ENCODE results near the gene HIC1. TPM values are rescaled to one million over a fixed set of nuclear protein-coding genes. Genes with fewer than 3 reads are reported as not detected.

HIC1 gene
- polyA plus RNA-seq, 1 donor: 15.9 TPM

DNA sequence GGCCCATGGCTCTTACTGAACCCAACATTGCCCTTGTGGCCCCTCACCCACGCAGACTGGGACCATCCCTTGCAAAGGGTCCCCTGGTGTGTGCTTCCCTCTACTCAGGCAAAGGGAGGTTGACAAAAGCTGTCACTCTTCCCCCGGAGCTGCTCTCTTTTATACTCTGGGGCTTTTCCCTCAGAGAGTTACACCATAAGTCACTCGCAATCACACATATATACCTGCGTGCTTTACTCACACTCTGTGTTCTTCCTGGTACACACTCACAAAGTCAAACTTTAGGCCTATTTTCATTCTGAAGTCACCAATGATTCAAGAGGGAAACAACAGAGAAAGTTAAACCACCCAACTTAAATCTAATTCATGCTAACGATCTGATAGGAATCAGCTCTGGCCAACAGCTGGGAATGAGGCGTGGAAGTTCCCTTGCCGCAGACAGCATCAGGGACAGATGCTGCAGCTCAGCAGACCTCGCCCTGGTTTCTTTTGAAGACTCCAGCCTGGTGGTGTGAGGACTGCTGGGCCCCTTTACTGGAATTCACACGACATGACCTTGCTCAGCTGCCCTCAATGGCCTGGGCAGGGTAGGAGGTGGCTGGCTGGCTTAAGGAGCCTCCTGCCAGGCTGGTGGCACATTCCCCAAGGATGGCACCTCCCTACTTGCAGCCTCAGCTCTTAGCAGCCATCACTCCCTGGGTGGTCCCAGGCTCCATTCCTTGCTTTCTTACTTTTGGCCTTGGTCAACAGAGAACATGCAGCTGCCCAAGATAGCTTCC lies 27.3 kb downstream of the HIC1 start:
- WGBS (ENCODE audit: insufficient coverage, low lambda C conversion rate): no CpG with 5 or more reads among the region's 9 CpGs
- peak in 1 of 2 donors; percentile 44 for DNase-seq
- Histone ChIP-seq H3K4me3 (ENCODE audit: low read length) (no peak overlapping the region), H3K27me3 (ENCODE audit: control insufficient read depth, insufficient read depth, low read length) (no peaks in the 10 kb centered on the region), H3K9me3 (ENCODE audit: control insufficient read depth, low read depth, low read length) (no peaks in the 10 kb centered on the region), H3K4me1 (ENCODE audit: control insufficient read depth, insufficient read depth, low read length) (peaks cover 54% of the 10 kb centered on the region), H3K27ac (ENCODE audit: low read length) (peak overlapping the region; percentile 94), H3K36me3 (ENCODE audit: control insufficient read depth, insufficient read depth, low read length) (peaks cover 29% of the 10 kb centered on the region)

DNA sequence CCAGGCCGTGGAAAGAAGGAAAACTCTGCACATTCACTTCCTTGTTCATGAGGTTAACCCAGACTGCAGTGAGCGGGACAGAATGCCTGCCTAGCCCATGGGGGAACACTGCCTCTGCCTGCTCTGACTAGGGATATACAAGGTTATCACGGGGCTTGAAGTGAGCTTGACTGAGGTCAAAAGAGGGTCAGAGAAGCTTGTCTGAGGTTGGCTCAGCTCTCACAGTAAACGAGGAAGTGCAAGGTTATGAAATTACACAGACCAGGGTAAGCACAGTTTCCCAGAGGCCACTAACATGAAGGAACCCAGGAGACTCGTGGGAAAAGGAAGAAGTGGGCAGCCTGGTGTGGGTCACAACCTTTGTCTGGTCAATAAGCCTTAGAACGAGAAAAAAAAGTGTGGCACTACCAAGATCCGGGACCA lies 28.7 kb downstream of the HIC1 start:
- Histone ChIP-seq H3K27ac (ENCODE audit: low read length) (peak overlapping the region; percentile 94), H3K36me3 (ENCODE audit: control insufficient read depth, insufficient read depth, low read length) (peaks cover 20% of the 10 kb centered on the region), H3K4me1 (ENCODE audit: control insufficient read depth, insufficient read depth, low read length) (peaks cover 59% of the 10 kb centered on the region), H3K9me3 (ENCODE audit: control insufficient read depth, low read depth, low read length) (no peaks in the 10 kb centered on the region), H3K4me3 (ENCODE audit: low read length) (no peak overlapping the region), H3K27me3 (ENCODE audit: control insufficient read depth, insufficient read depth, low read length) (no peaks in the 10 kb centered on the region)
- peak; percentile 78 to 87 for DNase-seq
- 0% methylated on average over 1 of the region's 7 CpGs for WGBS (ENCODE audit: insufficient coverage, low lambda C conversion rate)

DNA sequence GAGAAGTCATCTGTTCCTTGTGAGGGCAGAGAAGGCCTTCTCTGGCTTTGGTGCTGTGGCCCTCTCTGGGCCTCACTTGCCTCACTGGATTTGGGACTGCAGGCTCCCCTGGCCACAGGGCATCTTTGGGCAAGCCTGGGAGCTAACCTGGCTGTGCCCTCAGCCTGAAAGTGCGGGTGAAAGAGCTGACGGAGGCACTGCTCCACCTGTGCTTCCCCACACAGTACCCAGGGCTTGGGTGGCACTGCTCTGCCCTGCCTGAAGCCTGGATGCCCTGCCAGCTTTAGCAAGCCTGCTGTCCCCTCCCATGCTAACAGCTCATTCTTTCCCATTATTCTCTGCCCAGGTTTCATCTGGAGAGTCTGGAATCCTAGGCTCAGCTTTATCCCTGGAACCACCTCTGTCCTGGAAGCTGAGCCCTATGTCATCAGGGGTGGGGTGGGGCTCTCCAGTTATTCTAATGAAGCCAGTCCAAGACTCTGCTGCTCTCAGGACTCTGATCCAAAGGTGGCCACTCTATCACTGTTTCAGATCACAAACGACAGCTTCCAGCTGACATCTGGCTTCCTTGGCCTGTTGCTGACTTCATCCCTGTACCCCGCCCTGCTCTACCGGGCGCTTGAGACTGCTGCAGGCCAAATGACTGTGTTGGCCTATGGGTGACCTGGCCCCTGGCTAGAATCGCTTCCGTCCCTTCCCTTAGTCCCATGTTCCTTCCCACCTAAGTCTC lies 29.3 kb downstream of the HIC1 start:
- peak; percentile 92 to 96 for DNase-seq
- Histone ChIP-seq H3K36me3 (ENCODE audit: control insufficient read depth, insufficient read depth, low read length) (peaks cover 18% of the 10 kb centered on the region), H3K27ac (ENCODE audit: low read length) (peak overlapping the region; percentile 94), H3K4me1 (ENCODE audit: control insufficient read depth, insufficient read depth, low read length) (peaks cover 65% of the 10 kb centered on the region), H3K27me3 (ENCODE audit: control insufficient read depth, insufficient read depth, low read length) (no peaks in the 10 kb centered on the region), H3K4me3 (ENCODE audit: low read length) (no peak overlapping the region), H3K9me3 (ENCODE audit: control insufficient read depth, low read depth, low read length) (no peaks in the 10 kb centered on the region)
- no CpG with 5 or more reads among the region's 8 CpGs for WGBS (ENCODE audit: insufficient coverage, low lambda C conversion rate)

DNA sequence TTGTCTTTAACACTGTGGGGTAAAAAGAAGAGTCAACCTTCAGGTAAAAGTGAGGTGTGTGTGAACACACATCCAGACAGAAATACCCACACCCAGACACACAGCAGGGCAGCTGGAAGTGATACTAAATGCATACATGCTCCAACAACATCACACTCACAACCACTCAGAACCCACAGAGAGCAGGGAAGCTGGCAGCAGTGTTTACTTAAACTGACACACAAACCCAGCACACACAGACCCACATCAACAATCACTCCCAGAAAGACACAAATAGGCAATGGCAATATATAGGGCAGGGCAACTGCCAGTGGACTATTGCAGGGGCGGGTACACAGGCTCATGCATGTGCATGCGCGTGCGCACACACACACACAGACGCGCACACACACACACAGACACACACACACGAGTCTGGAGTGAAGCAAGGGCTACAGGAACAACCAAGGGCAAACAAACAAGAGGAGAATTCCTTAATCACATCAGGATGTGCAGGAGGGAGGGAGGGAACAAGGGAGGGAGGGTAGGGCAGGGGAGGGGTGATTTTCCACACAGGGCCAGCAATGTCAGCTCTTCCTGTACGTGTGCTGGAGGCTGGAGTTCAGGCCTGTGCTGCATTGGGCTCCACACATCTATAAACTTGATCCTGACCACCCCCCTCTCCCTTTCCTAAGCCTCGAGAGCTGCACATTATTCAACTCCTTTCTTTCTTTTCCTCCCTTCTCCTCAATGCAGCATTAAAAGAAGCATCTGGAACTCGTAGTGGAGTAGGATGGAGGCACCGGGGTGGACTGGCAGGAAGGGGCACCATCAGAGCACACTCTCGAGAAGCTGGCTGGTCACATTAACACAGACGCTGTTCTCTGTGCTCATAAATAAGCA lies 30.1 kb downstream of the HIC1 start:
- Histone ChIP-seq H3K9me3 (ENCODE audit: control insufficient read depth, low read depth, low read length) (no peaks in the 10 kb centered on the region), H3K4me1 (ENCODE audit: control insufficient read depth, insufficient read depth, low read length) (peaks cover 67% of the 10 kb centered on the region), H3K27ac (ENCODE audit: low read length) (peak overlapping the region; percentile 94), H3K27me3 (ENCODE audit: control insufficient read depth, insufficient read depth, low read length) (no peaks in the 10 kb centered on the region), H3K36me3 (ENCODE audit: control insufficient read depth, insufficient read depth, low read length) (peaks cover 16% of the 10 kb centered on the region), H3K4me3 (ENCODE audit: low read length) (no peak overlapping the region)
- peak; percentile 87 to 88 for DNase-seq
- WGBS (ENCODE audit: insufficient coverage, low lambda C conversion rate): no CpG with 5 or more reads among the region's 13 CpGs

GRCh38 chr17:2085648-2085949 lies 30.7 kb downstream of the HIC1 start:
- WGBS (ENCODE audit: insufficient coverage, low lambda C conversion rate): no CpG with 5 or more reads among the region's 5 CpGs
- no peaks in the 10 kb centered on the region for H3K27me3 ChIP-seq (ENCODE audit: control insufficient read depth, insufficient read depth, low read length)
- peak overlapping the region; percentile 94 for H3K27ac ChIP-seq (ENCODE audit: low read length)
- H3K4me3 ChIP-seq (ENCODE audit: low read length): no peak overlapping the region
- peaks cover 67% of the 10 kb centered on the region for H3K4me1 ChIP-seq (ENCODE audit: control insufficient read depth, insufficient read depth, low read length)
- H3K9me3 ChIP-seq (ENCODE audit: control insufficient read depth, low read depth, low read length): no peaks in the 10 kb centered on the region
- peak in 1 of 2 donors; percentile 29 for DNase-seq
- peaks cover 12% of the 10 kb centered on the region for H3K36me3 ChIP-seq (ENCODE audit: control insufficient read depth, insufficient read depth, low read length)

- no peaks in the 10 kb centered on the region for H3K27me3 ChIP-seq (ENCODE audit: control insufficient read depth, insufficient read depth, low read length)
- peak overlapping the region; percentile 94 for H3K27ac ChIP-seq (ENCODE audit: low read length)
- H3K4me1 ChIP-seq (ENCODE audit: control insufficient read depth, insufficient read depth, low read length): peaks cover 62% of the 10 kb centered on the region
- H3K36me3 ChIP-seq (ENCODE audit: control insufficient read depth, insufficient read depth, low read length): peaks cover 7% of the 10 kb centered on the region
- H3K9me3 ChIP-seq (ENCODE audit: control insufficient read depth, low read depth, low read length): no peaks in the 10 kb centered on the region
- no peak overlapping the region for H3K4me3 ChIP-seq (ENCODE audit: low read length)
- WGBS (ENCODE audit: insufficient coverage, low lambda C conversion rate): no CpG with 5 or more reads among the region's 3 CpGs
- peak in 1 of 2 donors; percentile 4 for DNase-seq
Observed at GRCh38 chr17:2086306-2086705, 31.4 kb downstream of the HIC1 start.

GRCh38 chr17:2087597-2088211 lies 32.8 kb downstream of the HIC1 start:
- H3K9me3 ChIP-seq (ENCODE audit: control insufficient read depth, low read depth, low read length): no peaks in the 10 kb centered on the region
- no peak overlapping the region for H3K4me3 ChIP-seq (ENCODE audit: low read length)
- H3K36me3 ChIP-seq (ENCODE audit: control insufficient read depth, insufficient read depth, low read length): no peaks in the 10 kb centered on the region
- no peaks in the 10 kb centered on the region for H3K27me3 ChIP-seq (ENCODE audit: control insufficient read depth, insufficient read depth, low read length)
- H3K27ac ChIP-seq (ENCODE audit: low read length): peak overlapping the region; percentile 83
- DNase-seq: peak in 1 of 2 donors; percentile 6
- 79% methylated on average over 2 of the region's 10 CpGs for WGBS (ENCODE audit: insufficient coverage, low lambda C conversion rate)
- H3K4me1 ChIP-seq (ENCODE audit: control insufficient read depth, insufficient read depth, low read length): peaks cover 48% of the 10 kb centered on the region

DNA sequence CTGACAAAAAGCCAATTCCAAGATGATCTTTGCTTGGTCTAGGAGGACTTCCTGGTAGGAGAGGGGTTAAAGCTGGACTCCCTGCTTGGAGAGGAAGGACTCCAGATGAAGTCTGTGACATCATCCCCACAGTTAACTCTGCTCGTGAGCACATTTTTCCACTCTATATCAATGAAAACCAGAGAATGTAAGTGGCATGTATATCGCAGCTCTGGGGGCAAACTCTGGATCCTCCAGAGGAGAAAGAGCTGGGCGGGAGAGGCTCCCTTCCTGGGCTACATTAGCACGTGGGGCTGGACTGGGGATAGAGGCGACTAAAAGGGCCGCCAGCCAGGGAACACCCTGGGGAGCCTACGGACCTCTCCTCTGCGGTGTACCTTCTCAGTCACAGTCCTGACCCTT lies 34.1 kb downstream of the HIC1 start:
- peaks cover 2% of the 10 kb centered on the region for H3K36me3 ChIP-seq (ENCODE audit: control insufficient read depth, insufficient read depth, low read length)
- H3K4me1 ChIP-seq (ENCODE audit: control insufficient read depth, insufficient read depth, low read length): peaks cover 34% of the 10 kb centered on the region
- no peaks in the 10 kb centered on the region for H3K9me3 ChIP-seq (ENCODE audit: control insufficient read depth, low read depth, low read length)
- peak overlapping the region; percentile 83 for H3K27ac ChIP-seq (ENCODE audit: low read length)
- H3K27me3 ChIP-seq (ENCODE audit: control insufficient read depth, insufficient read depth, low read length): no peaks in the 10 kb centered on the region
- DNase-seq: peak in 1 of 2 donors; percentile 57
- H3K4me3 ChIP-seq (ENCODE audit: low read length): no peak overlapping the region
- WGBS (ENCODE audit: insufficient coverage, low lambda C conversion rate): 61% methylated on average over 3 of the region's 8 CpGs

DNA sequence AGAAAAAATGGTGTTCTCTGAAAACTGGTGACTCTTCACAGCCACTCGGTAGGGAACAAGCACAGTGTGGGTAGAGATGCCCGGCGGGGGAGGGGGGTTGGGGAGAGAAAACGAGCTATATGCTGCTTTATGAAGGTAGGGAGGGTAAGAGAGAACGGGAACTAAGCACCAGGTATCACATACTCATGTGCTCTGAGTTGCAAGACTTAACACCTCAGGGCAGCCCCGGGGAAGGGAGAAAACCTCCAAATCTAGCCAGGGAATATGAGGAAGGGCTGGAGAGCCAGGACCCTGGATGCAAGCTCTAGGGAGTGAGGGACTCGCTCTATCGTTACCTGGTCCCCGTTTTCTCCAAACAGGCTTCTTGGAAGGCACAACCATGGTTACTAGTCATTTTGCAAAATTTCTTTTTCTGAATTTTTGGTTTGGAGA lies 35.3 kb downstream of the HIC1 start:
- Histone ChIP-seq H3K27ac (ENCODE audit: low read length) (peak overlapping the region; percentile 83), H3K36me3 (ENCODE audit: control insufficient read depth, insufficient read depth, low read length) (peaks cover 2% of the 10 kb centered on the region), H3K27me3 (ENCODE audit: control insufficient read depth, insufficient read depth, low read length) (no peaks in the 10 kb centered on the region), H3K4me3 (ENCODE audit: low read length) (no peak overlapping the region), H3K9me3 (ENCODE audit: control insufficient read depth, low read depth, low read length) (no peaks in the 10 kb centered on the region), H3K4me1 (ENCODE audit: control insufficient read depth, insufficient read depth, low read length) (peaks cover 30% of the 10 kb centered on the region)
- WGBS (ENCODE audit: insufficient coverage, low lambda C conversion rate): no CpG with 5 or more reads among the region's 9 CpGs
- no peak for DNase-seq
